K562 (cell line): ENCODE data around the gene TMX4. TPM values are rescaled to one million over a fixed set of nuclear protein-coding genes. Genes with fewer than 3 reads are reported as not detected.

Experiments used
- ATAC-seq: fragments of 200-7000 bp; cut with Tn5 transposase; 3 replicates; pipeline ENCODE4 v1.9.1; 2020; ENCODE audit warnings: moderate library complexity
- BruUV-seq: library from RNA; stranded (reverse); fragments of 400-500 nt; replicated peaks from 2 replicates; lab custom pipeline; 2021; lab: Mats Ljungman, UMichigan
- CTCF ChIA-PET: fragments of 300-600 bp; formaldehyde crosslinking; extraction: SDS; loops from one replicate; lab custom pipeline; 2021; ENCODE audit warnings: low intra/inter-chr PET ratio; lab: Yijun Ruan, JAX
- POLR2A ChIA-PET: fragments of 300-600, 350-650 bp; sonication (Branson Sonifier 250); formaldehyde crosslinking; extraction: SDS; loops from one replicate; lab custom pipeline; 2021; ENCODE audit warnings: antibody characterized with exemption, inconsistent platforms; lab: Yijun Ruan, JAX
- DNase-seq, 4 experiments: peaks; one replicate each; pipeline versions ENCODE4 v3.0.0 to v3.0.0-alpha.2; 2011 to 2018; ENCODE audit warnings: low spot score in 3 of 4, mixed read lengths in 3 of 4; ENCODE audit errors: extremely low read depth in 1 of 4
- FAIRE-seq: peaks from 2 replicates; lab custom pipeline; 2011; peaks lifted over from hg19 to GRCh38; lab: Jason Lieb, UNC
- H2AFZ ChIP-seq: 2 replicates; pipeline ENCODE4 v1.6.0; 2011; ENCODE audit warnings: low read depth, low read length, control low read depth, inconsistent platforms
- H3K27ac ChIP-seq: fragments of 200-600 bp; 3 replicates; pipeline ENCODE4 v1.8.0; 2011; ENCODE audit warnings: low read depth, mild to moderate bottlenecking, control low read depth, inconsistent platforms, low read length, moderate library complexity, mixed read lengths; ENCODE audit errors: extremely low read depth
- H3K27me3 ChIP-seq, 2 experiments: fragments of 300-600 bp in 1 of 2; 2 replicates in 1 of 2; 3 replicates in 1 of 2; pipeline versions ENCODE4 v1.6.0 to v1.8.0; 2011; ENCODE audit warnings: inconsistent platforms in 2 of 2, low read length in 2 of 2, mild to moderate bottlenecking in 1 of 2, mixed read lengths in 1 of 2, moderate library complexity in 1 of 2; ENCODE audit not compliant: control insufficient read depth in 2 of 2, insufficient read depth in 2 of 2
- H3K36me3 ChIP-seq: fragments of 300-600 bp; 3 replicates; pipeline ENCODE4 v1.8.0; 2011; ENCODE audit warnings: mild to moderate bottlenecking, low read length, inconsistent platforms; ENCODE audit not compliant: control insufficient read depth, insufficient read depth
- H3K4me1 ChIP-seq, 2 experiments: fragments of 200-600 bp in 1 of 2; replicated peaks in 1 of 2; 2 replicates in 1 of 2; 3 replicates in 1 of 2; pipeline versions ENCODE4 v1.5.1 to v1.8.0; 2011; ENCODE audit warnings: inconsistent platforms in 2 of 2, low read length in 2 of 2, mild to moderate bottlenecking in 1 of 2, mixed read lengths in 1 of 2, moderate library complexity in 1 of 2; ENCODE audit not compliant: control insufficient read depth in 2 of 2, insufficient read depth in 2 of 2
- H3K4me2 ChIP-seq: 2 replicates; pipeline ENCODE4 v1.6.1; 2011; ENCODE audit warnings: low read length, control low read depth, inconsistent platforms, mixed read lengths; ENCODE audit not compliant: insufficient read depth
- H3K4me3 ChIP-seq: fragments of 200-600 bp; sonication (generic), shearing (Covaris generic); 2 replicates; pipeline ENCODE4 v1.5.1; 2016; ENCODE audit warnings: control low read depth, inconsistent platforms
- H3K79me2 ChIP-seq: fragments of 200-600 bp; 3 replicates; pipeline ENCODE4 v1.8.0; 2011; ENCODE audit warnings: low read length, inconsistent platforms; ENCODE audit not compliant: control insufficient read depth, insufficient read depth
- H3K9ac ChIP-seq, 2 experiments: 2 replicates each; pipeline versions ENCODE4 v1.6.0 to v1.6.1; 2011; ENCODE audit warnings: low read depth in 2 of 2, low read length in 2 of 2, control low read depth in 1 of 2, inconsistent platforms in 1 of 2, mild to moderate bottlenecking in 1 of 2, mixed read lengths in 1 of 2; ENCODE audit not compliant: insufficient read depth in 1 of 2
- H3K9me1 ChIP-seq: one replicate; pipeline ENCODE4 v1.6.0; 2011; ENCODE audit warnings: inconsistent platforms, mild to moderate bottlenecking, low read length, moderate library complexity; ENCODE audit not compliant: control insufficient read depth, insufficient read depth
- H3K9me3 ChIP-seq: replicated peaks from 2 replicates; pipeline ENCODE4 v1.5.1; 2011; ENCODE audit warnings: low read depth, low read length, inconsistent platforms; ENCODE audit not compliant: control insufficient read depth, insufficient read depth
- H4K20me1 ChIP-seq: replicated peaks from 2 replicates; pipeline ENCODE4 v1.6.1; 2011; ENCODE audit warnings: low read length, inconsistent platforms, mixed read lengths; ENCODE audit not compliant: control insufficient read depth, insufficient read depth
- CBFA2T3 ChIP-seq: fragments of 450-650 bp; IDR thresholded peaks from 2 replicates; pipeline ENCODE4 v1.6.1; 2017
- ELF2 ChIP-seq: fragments of 250-450 bp; sonication (Bioruptor Pico); IDR thresholded peaks from 2 replicates; pipeline ENCODE4 v1.5.0; 2021; ENCODE audit warnings: mild to moderate bottlenecking
- FOXA3 ChIP-seq, 2 experiments: fragments of 450-650 bp in 1 of 2; sonication (generic) in 1 of 2; formaldehyde crosslinking; IDR thresholded peaks in 1 of 2; conservative IDR thresholded peaks in 1 of 2; 2 replicates each; pipeline versions ENCODE4 v1.4.0 to v1.8.0; 2020 to 2022; ENCODE audit warnings: mild to moderate bottlenecking in 2 of 2, missing genetic modification reagents in 1 of 2
- GABPB1 ChIP-seq: sonication (generic); formaldehyde crosslinking; IDR thresholded peaks from 2 replicates; pipeline ENCODE4 v1.8.0; 2022; ENCODE audit warnings: mild to moderate bottlenecking, missing genetic modification reagents
- JUN ChIP-seq, 2 experiments: sonication (generic) in 1 of 2; formaldehyde crosslinking in 1 of 2; IDR thresholded peaks; 2 replicates each; pipeline versions ENCODE4 v1.6.1 to v1.8.0; 2012 to 2022; ENCODE audit warnings: borderline replicate concordance in 2 of 2, mild to moderate bottlenecking in 2 of 2, improper control_type of control experiment in 1 of 2, low read depth in 1 of 2, low read length in 1 of 2, missing genetic modification reagents in 1 of 2
- RBM25 ChIP-seq: fragments of 200-400 bp; formaldehyde crosslinking; IDR thresholded peaks from 2 replicates; pipeline ENCODE4 v1.6.1; 2018; ENCODE audit warnings: low read length, low read depth, moderate library complexity; ENCODE audit not compliant: severe bottlenecking
- SMAD3 ChIP-seq: fragments of 450-650 bp; formaldehyde crosslinking; conservative IDR thresholded peaks from 2 replicates; pipeline ENCODE4 v1.4.0; 2020; ENCODE audit warnings: mild to moderate bottlenecking
- SMC3 ChIP-seq: conservative IDR thresholded peaks from 2 replicates; pipeline ENCODE4 v1.6.1; 2011; ENCODE audit warnings: low read depth, low read length, improper control_type of control experiment; ENCODE audit not compliant: insufficient read depth
- TSHZ1 ChIP-seq: fragments of 250-450 bp; sonication (Bioruptor Pico); IDR thresholded peaks from 2 replicates; pipeline ENCODE4 v1.4.0; 2020; ENCODE audit warnings: mild to moderate bottlenecking, moderate library complexity
- WGBS: fragments of 100-300 bp; shearing (Covaris generic); methylation state at CpG from one replicate; pipeline ENCODE4 v1.1.6; 2016; ENCODE audit warnings: low coverage, mixed read lengths; ENCODE audit not compliant: insufficient coverage; ENCODE audit errors: missing lambda C conversion rate; 5-methylcytosine and 5-hydroxymethylcytosine counted together
- in situ Hi-C: fragments of 300-500 bp; cut with MboI; formaldehyde crosslinking; loops from 4 replicates; pipeline ENCODE4 v1.15.0; 2018; ENCODE audit warnings: inconsistent platforms, mixed read lengths
- intact Hi-C: fragments of 100-400 bp; cut with micrococcal nuclease; formaldehyde crosslinking; loops from 2 replicates; pipeline ENCODE4 v1.14.2; 2022
- polyA plus RNA-seq, 8 experiments: library from polyadenylated mRNA; depleted of rRNA in 4 of 8; stranded (reverse) in 5 of 8; unstranded in 3 of 8; fragments of >200 nt; fragmentation: Nextera tagmentation in 2 of 8; fragmentation: Illumina TruSeq in 1 of 8; extraction: Ambion mirVana in 2 of 8; extraction: Trizol in 1 of 8; gene quantifications; 2 replicates each; pipeline versions ENCODE4 v1.2.1 to v1.2.3, GENCODE V29; 2011 to 2014; ENCODE audit warnings: inconsistent platforms in 1 of 8, missing spikeins in 1 of 8
- total RNA-seq, 7 experiments: library from RNA; depleted of rRNA in 6 of 7; stranded (reverse); fragments of >200 nt in 6 of 7; fragmentation: Illumina TruSeq in 2 of 7; extraction: Trizol in 2 of 7; gene quantifications; 2 replicates each; pipeline versions ENCODE4 v1.2.1 to v1.2.3, GENCODE V29; 2011 to 2021; ENCODE audit warnings: low replicate concordance in 1 of 7
- TF ChIP-seq, protein P1 (sequence below): sonication (generic); IDR thresholded peaks from 2 replicates; pipeline ENCODE4 v1.6.1; 2016
- TF ChIP-seq, protein P2 (sequence below): fragments of 250-450 bp; sonication (Bioruptor Pico); IDR thresholded peaks from 2 replicates; pipeline ENCODE4 v1.5.0; 2022; ENCODE audit warnings: mild to moderate bottlenecking

TMX4 gene
- total and polyA plus RNA-seq, 9 of the 15 experiments (the other 6 are each of a cell fraction or from before 2014, with no cell fraction given): 4.4 to 19.3 (median 10.8) TPM

GRCh38 chr20:7967199-7967844 lies 52.2 kb downstream of the TMX4 start:
- no peak for FAIRE-seq
- no TSS peak for BruUV-seq
- no peaks in the 10 kb centered on the region for H3K4me1 ChIP-seq
- ChIA-PET CTCF (no interaction called here), POLR2A (no interaction called here)
- H4K20me1 ChIP-seq: no peaks in the 10 kb centered on the region
- H3K9ac ChIP-seq: no peak overlapping the region
- H3K9me1 ChIP-seq: no peaks in the 10 kb centered on the region
- WGBS: 0% methylated on average over 4 of the region's 4 CpGs
- no peaks in the 10 kb centered on the region for H3K9me3 ChIP-seq
- ATAC-seq: no peak
- intact Hi-C loops (no loop called here), in situ Hi-C loops (no loop called here)
- H3K36me3 ChIP-seq: no peaks in the 10 kb centered on the region
- no peak overlapping the region for H3K4me3 ChIP-seq
- H3K27me3 ChIP-seq: no peaks in the 10 kb centered on the region
- DNase-seq: no peak
- H3K27ac ChIP-seq: no peak overlapping the region
- no peaks in the 10 kb centered on the region for H3K79me2 ChIP-seq
- H2AFZ ChIP-seq: no peak overlapping the region
- no peak overlapping the region for H3K4me2 ChIP-seq
- TF ChIP-seq SMC3: no peak
- TF ChIP-seq ELF2 (CRISPR knock-in tag): no peak
- TF ChIP-seq RBM25: no peak
- TF ChIP-seq JUN (IDR thresholded peaks at IDR 0.05; ENCODE audit: borderline replicate concordance, low read depth, low read length): no peak
- TF ChIP-seq JUN (CRISPR knock-in tag; IDR thresholded peaks at IDR 0.05; ENCODE audit: borderline replicate concordance): no peak
- TF ChIP-seq, protein P1, sequence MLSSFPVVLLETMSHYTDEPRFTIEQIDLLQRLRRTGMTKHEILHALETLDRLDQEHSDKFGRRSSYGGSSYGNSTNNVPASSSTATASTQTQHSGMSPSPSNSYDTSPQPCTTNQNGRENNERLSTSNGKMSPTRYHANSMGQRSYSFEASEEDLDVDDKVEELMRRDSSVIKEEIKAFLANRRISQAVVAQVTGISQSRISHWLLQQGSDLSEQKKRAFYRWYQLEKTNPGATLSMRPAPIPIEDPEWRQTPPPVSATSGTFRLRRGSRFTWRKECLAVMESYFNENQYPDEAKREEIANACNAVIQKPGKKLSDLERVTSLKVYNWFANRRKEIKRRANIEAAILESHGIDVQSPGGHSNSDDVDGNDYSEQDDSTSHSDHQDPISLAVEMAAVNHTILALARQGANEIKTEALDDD: no peak
- no peak for TF ChIP-seq CBFA2T3
- TF ChIP-seq GABPB1 (CRISPR knock-in tag): no peak
- TF ChIP-seq, protein P2, sequence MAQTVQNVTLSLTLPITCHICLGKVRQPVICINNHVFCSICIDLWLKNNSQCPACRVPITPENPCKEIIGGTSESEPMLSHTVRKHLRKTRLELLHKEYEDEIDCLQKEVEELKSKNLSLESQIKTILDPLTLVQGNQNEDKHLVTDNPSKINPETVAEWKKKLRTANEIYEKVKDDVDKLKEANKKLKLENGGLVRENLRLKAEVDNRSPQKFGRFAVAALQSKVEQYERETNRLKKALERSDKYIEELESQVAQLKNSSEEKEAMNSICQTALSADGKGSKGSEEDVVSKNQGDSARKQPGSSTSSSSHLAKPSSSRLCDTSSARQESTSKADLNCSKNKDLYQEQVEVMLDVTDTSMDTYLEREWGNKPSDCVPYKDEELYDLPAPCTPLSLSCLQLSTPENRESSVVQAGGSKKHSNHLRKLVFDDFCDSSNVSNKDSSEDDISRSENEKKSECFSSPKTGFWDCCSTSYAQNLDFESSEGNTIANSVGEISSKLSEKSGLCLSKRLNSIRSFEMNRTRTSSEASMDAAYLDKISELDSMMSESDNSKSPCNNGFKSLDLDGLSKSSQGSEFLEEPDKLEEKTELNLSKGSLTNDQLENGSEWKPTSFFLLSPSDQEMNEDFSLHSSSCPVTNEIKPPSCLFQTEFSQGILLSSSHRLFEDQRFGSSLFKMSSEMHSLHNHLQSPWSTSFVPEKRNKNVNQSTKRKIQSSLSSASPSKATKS (CRISPR knock-in tag): no peak
- no peak for TF ChIP-seq SMAD3
- TF ChIP-seq TSHZ1 (CRISPR knock-in tag): no peak
- TF ChIP-seq FOXA3 (CRISPR knock-in tag; conservative IDR thresholded peaks at IDR 0.05 in 1 of 2, IDR thresholded peaks at IDR 0.05 in 1 of 2): no peak
